ENCODE data around the gene CFAP119.
A peak's percentile ranks its signal among the peaks of the same experiment; 100 is the strongest.

Gene CFAP119

DNA sequence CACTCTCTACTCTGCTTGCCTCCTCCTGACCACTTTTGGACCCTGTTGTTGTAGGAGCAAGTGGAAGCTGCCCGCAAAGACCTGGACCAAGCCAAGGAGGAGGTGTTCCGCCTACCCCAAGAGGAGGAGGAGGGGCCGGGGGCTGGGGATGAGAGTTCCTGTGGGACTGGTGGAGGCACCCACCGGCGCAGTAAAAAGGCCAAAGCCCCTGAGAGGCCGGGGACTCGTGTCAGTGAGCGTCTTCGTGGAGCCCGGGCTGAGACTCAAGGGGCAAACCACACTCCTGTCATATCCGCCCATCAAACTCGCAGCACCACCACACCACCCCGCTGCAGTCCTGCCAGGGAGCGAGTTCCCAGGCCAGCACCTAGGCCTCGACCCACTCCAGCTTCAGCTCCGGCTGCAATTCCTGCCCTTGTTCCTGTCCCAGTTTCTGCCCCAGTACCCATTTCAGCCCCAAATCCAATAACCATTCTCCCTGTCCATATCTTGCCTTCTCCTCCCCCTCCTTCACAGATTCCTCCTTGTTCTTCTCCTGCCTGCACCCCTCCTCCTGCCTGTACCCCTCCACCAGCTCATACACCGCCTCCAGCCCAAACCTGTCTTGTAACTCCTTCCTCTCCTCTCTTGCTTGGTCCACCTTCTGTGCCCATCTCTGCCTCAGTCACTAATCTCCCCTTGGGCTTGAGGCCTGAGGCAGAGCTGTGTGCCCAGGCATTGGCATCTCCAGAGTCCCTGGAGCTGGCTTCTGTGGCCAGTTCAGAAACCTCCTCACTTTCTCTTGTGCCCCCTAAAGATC lies 24.7 kb downstream of the CFAP119 start:
- peaks cover 67% of the 10 kb centered on the region for H3K36me3 ChIP-seq (ENCODE audit: low read depth)
- no peak for DNase-seq (ENCODE audit: low spot score)
- H3K4me1 ChIP-seq (ENCODE audit: insufficient read depth, poor library complexity, severe bottlenecking): peaks cover 14% of the 10 kb centered on the region
- ATAC-seq (ENCODE audit: low read depth): no peak
- no peak overlapping the region for H3K27ac ChIP-seq (ENCODE audit: poor library complexity, severe bottlenecking)
- TF ChIP-seq, protein P1, sequence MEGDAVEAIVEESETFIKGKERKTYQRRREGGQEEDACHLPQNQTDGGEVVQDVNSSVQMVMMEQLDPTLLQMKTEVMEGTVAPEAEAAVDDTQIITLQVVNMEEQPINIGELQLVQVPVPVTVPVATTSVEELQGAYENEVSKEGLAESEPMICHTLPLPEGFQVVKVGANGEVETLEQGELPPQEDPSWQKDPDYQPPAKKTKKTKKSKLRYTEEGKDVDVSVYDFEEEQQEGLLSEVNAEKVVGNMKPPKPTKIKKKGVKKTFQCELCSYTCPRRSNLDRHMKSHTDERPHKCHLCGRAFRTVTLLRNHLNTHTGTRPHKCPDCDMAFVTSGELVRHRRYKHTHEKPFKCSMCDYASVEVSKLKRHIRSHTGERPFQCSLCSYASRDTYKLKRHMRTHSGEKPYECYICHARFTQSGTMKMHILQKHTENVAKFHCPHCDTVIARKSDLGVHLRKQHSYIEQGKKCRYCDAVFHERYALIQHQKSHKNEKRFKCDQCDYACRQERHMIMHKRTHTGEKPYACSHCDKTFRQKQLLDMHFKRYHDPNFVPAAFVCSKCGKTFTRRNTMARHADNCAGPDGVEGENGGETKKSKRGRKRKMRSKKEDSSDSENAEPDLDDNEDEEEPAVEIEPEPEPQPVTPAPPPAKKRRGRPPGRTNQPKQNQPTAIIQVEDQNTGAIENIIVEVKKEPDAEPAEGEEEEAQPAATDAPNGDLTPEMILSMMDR (IDR thresholded peaks at IDR 0.05; ENCODE audit: poor library complexity, severe bottlenecking): no peak
- H3K9me3 ChIP-seq (ENCODE audit: severe bottlenecking): no peaks in the 10 kb centered on the region
- no peak overlapping the region for H3K4me3 ChIP-seq (ENCODE audit: severe bottlenecking)
- no peaks in the 10 kb centered on the region for H3K27me3 ChIP-seq (ENCODE audit: insufficient read depth, poor library complexity, severe bottlenecking)

DNA sequence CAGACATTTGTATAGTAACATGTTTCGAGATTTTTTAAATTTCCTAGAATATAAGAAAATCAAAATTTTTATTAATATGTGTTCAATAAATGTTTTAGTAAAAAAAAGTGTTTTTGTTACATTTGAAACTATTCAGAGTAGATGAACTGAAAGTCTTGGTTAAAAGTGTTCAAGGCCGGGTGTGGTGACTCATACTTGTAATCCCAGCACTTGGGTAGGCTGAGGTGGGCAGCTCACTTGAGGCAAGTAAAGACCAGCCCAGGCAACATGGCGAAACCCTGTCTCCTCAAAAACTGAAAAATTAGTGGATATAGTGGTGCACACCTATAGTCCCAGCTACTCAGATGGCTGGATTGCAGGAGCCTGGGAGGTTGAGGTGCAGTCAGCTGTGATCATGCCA lies 30.5 kb downstream of the CFAP119 start:
- H3K36me3 ChIP-seq (ENCODE audit: low read depth): peaks cover 96% of the 10 kb centered on the region
- H3K27me3 ChIP-seq (ENCODE audit: insufficient read depth, poor library complexity, severe bottlenecking): no peaks in the 10 kb centered on the region
- H3K9me3 ChIP-seq (ENCODE audit: severe bottlenecking): no peaks in the 10 kb centered on the region
- H3K4me1 ChIP-seq (ENCODE audit: insufficient read depth, poor library complexity, severe bottlenecking): no peaks in the 10 kb centered on the region
- no peak overlapping the region for H3K27ac ChIP-seq (ENCODE audit: poor library complexity, severe bottlenecking)
- no peak overlapping the region for H3K4me3 ChIP-seq (ENCODE audit: severe bottlenecking)
- DNase-seq (ENCODE audit: low spot score) (no peak), ATAC-seq (ENCODE audit: low read depth) (peak; percentile 49)
- TF ChIP-seq, protein P1 (IDR thresholded peaks at IDR 0.05; ENCODE audit: poor library complexity, severe bottlenecking): no peak

GRCh38 chr16:30728899-30729672 lies 32.8 kb downstream of the CFAP119 start:
- Histone ChIP-seq H3K27me3 (ENCODE audit: insufficient read depth, poor library complexity, severe bottlenecking) (no peaks in the 10 kb centered on the region), H3K36me3 (ENCODE audit: low read depth) (peaks cover 99% of the 10 kb centered on the region), H3K4me3 (ENCODE audit: severe bottlenecking) (no peak overlapping the region), H3K9me3 (ENCODE audit: severe bottlenecking) (no peaks in the 10 kb centered on the region), H3K27ac (ENCODE audit: poor library complexity, severe bottlenecking) (no peak overlapping the region), H3K4me1 (ENCODE audit: insufficient read depth, poor library complexity, severe bottlenecking) (no peaks in the 10 kb centered on the region)
- DNase-seq (ENCODE audit: low spot score) (no peak), ATAC-seq (ENCODE audit: low read depth) (no peak)
- TF ChIP-seq, protein P1 (IDR thresholded peaks at IDR 0.05; ENCODE audit: poor library complexity, severe bottlenecking): no peak

- no peaks in the 10 kb centered on the region for H3K9me3 ChIP-seq (ENCODE audit: severe bottlenecking)
- peaks cover 98% of the 10 kb centered on the region for H3K36me3 ChIP-seq (ENCODE audit: low read depth)
- DNase-seq (ENCODE audit: low spot score): no peak
- H3K4me3 ChIP-seq (ENCODE audit: severe bottlenecking): no peak overlapping the region
- no peaks in the 10 kb centered on the region for H3K4me1 ChIP-seq (ENCODE audit: insufficient read depth, poor library complexity, severe bottlenecking)
- H3K27me3 ChIP-seq (ENCODE audit: insufficient read depth, poor library complexity, severe bottlenecking): no peaks in the 10 kb centered on the region
- ATAC-seq (ENCODE audit: low read depth): no peak
- H3K27ac ChIP-seq (ENCODE audit: poor library complexity, severe bottlenecking): no peak overlapping the region
- TF ChIP-seq, protein P1 (IDR thresholded peaks at IDR 0.05; ENCODE audit: poor library complexity, severe bottlenecking): no peak
Measured at GRCh38 chr16:30728321-30728720, 33.5 kb downstream of the CFAP119 start.
